GM19239 (cell line): ENCODE measurements around the gene CFAP299.
"Not testable (repeated sequence)": the region's sequence is repeated elsewhere in the genome, so short reads cannot be mapped to it uniquely, and the experiment has no call there.

ENCODE experiments used
- DNase-seq: peaks from one replicate; pipeline ENCODE4 v3.0.0; 2011; ENCODE audit warnings: low spot score; ENCODE audit not compliant: insufficient read length
- FAIRE-seq: peaks from 2 replicates; lab custom pipeline; 2011; peaks lifted over from hg19 to GRCh38; lab: Jason Lieb, UNC

The CFAP299 gene

DNA sequence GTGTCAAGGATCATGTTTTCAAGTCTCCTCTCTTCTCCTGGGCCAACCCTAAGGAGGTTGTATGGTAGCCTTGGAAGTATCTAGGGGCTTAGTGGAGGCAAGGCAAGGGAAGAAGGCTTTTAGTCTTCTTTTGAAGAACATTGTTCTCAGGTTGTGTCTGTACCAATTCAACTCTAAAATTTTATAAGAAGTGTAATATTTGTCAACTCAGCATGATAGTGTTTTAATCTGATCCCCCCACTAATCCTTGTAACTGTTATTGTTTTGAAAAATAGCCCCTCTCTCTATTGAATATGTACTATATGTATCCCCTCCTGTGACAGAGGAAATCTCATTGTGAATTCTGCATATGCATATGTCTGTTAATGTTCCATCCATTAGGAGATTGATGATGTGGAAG lies 345.4 kb downstream of the CFAP299 start:
- FAIRE-seq (no peak), DNase-seq (no peak)

DNA sequence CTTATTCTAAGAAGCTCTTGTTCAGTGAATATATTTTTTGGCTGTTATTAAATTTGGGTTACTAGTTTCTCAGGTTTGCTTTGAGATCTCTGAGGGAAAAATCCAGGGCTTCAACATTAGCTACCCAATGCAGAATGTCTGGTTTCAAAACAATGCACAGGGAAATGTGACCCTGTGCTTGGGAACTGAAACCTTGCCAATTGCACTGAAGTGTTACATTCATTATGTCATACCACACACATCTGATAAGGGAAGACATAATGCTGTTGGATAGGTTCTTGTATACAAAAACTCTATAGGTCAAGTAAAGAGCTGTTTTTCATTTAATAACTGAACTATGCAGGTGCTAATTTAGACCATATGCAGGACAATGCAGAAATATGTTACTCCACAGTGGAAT lies 349.7 kb downstream of the CFAP299 start:
- no peak for DNase-seq
- FAIRE-seq = no peak

DNA sequence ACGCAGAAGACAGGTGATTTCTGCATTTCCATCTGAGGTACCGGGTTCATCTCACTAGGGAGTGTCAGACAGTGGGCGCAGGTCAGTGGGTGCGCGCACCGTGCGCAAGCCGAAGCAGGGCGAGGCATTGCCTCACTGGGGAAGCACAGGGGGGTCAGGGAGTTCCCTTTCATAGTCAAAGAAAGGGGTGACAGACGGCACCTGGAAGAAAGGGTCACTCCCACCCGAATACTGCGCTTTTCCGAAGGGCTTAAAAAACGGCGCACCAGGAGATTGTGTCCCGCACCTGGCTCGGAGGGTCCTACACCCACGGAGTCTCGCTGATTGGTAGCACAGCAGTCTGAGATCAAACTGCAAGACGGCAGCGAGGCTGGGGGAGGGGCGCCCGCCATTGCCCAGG lies 352.2 kb downstream of the CFAP299 start:
- DNase-seq, FAIRE-seq: not testable (repeated sequence)

DNA sequence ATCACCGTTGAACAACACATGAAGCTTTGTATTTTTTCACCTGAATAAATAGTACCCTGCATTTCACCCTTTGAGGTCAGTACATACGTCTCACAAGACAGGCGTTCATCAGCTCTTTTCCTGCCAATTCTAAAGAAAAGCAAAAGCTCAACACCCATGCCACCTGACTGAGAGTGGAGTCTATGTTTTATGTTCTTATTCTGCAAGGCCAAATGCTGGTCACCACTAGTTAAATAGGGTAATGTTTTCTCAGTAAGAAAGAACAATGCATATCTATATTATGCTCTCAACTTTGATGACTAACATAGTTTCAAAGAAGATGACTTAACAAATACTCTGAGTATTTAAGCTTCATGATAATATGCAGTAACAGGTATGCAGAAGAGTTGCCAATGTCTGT lies 358.6 kb downstream of the CFAP299 start:
- no peak for FAIRE-seq

DNA sequence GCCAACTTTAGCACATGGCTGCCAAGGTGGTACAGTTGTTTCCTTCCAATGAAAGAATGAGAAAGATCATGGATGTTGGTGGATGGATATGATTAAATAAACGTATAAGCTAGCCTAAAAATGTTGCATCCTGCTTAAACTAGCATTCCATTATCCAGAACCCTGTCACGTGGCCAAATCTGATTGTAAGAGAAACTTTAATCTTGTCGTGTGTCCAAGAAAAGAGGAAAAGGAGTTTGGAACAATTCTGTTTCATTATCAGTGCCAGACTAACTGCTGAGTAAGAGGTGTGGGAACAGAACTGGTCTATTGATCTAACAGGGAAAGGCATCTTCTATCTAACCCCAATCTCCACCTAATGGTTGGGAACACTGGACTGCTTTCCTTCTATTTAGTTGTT lies 369.8 kb downstream of the CFAP299 start:
- DNase-seq (no peak), FAIRE-seq (no peak)

More for the DNA sequence above, 358.6 kb downstream of the CFAP299 start:
- DNase-seq = no peak

DNA sequence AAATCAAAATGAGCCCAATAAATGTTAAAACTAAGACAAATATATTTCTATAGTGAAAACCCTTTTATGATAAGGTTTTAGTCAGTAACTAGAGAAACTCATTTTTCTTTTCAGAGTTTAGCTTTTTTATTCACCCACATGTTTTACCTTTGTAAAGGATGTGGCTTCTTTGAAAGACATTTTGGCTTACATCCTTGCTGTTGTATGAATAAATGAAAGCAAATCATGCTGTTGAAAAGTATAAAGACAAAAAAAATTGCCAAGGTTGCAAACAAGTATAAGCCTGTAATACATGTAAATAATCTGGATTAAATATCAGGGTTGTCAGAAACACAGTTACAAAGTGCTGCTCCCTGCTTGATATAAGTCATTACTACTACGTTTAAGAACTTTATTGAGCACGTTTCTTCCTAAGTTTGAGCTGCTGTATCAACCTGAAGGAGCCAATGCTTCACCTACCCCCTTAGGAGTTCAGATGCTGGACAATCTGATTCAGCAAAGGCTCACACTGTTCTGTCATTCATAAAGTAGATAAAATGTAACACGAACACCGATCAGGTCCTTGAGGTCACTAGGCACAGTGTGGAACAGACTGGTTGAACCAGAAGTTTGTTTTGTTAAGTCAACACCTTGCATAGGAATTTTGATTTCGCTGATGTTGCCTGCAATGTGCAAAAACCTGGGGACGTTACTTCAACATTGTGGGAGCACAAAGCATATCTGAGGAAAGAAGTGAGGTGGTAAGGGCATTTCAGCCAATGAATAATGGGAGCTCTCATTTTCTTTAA lies 373.7 kb downstream of the CFAP299 start:
- FAIRE-seq (no peak), DNase-seq (no peak)

DNA sequence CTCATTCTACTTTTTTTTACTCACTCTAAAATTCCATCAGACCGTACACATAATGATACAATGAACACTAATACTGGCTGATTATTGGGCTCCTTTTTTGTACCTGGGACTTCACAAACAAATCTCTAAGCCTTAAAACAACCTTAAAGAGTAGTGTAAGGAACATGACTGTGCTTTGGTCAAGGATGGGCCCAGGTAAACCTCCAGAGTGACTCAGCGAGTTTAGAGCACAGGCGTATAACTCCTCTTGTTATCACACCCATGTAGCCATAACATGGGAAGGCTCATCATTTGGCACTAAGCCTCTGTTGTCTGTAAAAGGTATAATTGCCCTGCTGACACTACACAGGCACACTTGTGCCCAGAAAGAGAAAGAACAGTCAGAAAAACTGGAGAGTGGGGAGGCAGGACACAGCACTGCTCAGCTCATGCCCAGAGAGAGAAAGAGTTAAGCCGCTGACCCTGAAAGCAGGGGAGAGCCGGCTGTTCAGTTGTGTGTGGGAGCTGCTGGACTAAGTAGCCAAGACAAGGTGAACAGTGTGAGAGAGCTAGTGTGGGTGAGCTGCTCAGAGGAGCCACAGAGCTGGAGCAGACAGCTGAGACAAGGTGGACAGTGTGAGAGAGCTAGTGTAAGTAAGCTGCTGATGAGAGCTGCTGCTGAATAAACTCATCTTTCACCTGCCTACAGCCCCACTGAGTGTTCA lies 375.4 kb downstream of the CFAP299 start:
- FAIRE-seq = no peak
- DNase-seq = no peak

DNA sequence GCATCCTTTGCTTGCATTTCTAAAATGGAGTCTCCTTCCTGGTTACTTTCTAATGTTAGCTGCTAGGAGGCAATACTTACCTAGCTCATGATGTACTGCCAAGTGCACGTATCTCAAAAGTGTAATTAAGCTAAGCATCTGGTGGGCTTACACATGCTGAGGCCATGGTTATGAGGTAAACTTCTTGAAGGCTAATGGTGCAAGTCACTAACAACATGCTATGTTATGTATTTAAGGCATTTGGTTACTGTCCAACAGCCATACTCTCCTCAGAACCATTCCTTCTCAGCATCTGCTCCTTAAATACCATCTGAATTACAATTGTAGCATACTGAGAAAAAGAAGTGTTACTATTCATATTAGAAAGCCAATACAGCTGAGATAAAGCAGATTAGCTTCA lies 376.4 kb downstream of the CFAP299 start:
- DNase-seq (no peak), FAIRE-seq (no peak)

DNA sequence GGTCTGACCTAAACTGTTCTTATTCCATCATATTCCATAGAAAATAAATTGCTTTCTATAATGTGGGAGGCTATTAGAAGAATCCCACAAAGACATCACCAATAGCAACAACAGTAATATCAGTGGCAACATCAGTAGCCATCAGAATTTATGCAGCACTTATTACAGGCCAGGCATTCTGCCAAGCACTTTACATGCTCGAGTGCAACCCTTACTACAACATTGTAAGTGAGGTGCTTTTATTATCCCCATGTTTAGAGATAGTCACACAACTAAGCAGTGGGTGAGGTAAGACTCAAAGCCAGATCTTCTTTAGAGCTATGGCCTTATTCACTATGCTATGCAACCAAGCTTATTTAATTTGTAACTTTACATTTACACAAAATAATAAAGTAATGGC lies 377.9 kb downstream of the CFAP299 start:
- FAIRE-seq (no peak), DNase-seq (no peak)

DNA sequence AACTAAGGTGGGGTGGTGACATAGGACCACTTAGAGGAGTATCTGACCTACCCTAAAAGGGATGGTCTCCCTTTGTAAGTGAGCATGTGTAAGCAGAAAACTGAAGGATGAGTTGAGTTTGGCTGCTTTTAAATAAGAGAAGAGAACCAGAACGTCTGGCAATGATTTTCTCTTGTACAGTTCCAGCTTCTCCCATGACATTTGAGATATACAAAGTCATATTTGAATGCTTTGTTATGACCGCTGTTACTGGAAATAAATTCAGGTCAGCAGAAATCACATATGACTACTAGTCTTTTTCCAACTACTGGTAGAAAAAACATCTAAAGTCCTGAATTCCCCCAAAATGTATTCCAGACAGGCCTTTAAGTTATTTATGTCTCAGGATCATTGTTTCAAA lies 381.7 kb downstream of the CFAP299 start:
- FAIRE-seq = no peak
- no peak for DNase-seq

DNA sequence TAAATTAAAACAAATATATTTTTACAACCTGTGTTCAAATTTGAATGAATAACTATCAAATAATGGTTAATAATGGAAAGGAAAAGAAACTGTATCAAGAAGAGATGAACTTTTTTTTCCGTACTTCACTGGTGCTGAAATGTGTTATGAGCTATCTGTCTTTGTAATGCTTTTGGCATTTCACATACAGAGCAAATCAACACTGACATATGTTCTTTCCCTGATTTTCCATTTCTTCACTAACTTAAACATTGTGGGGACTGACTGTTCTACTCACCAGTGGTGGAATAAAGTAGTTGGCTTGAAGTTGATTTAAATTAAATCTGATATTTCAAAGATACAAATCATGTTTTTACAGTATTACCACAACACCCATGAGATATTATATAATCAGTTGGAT lies 390.9 kb downstream of the CFAP299 start:
- FAIRE-seq (no peak), DNase-seq (no peak)

DNA sequence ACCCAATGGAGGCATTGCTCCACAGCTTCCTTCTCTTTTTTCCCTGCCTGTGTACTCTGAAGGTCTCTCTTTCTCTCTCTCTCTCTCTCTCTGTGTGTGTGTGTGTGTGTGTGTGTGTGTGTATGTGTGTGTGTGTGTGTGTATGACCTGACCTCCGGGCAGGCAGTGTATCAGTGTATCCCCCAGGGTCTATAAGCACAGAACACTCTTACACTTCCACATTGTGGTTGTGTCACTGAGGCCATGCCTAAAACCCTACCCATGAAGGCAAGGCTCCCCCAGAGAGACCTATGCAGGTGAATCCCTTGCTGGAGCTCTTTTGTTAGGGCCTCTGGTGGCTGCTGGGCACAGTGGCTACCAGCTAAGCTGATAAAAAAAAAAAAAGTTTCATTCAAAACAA lies 394.6 kb downstream of the CFAP299 start:
- FAIRE-seq = no peak
- no peak for DNase-seq

DNA sequence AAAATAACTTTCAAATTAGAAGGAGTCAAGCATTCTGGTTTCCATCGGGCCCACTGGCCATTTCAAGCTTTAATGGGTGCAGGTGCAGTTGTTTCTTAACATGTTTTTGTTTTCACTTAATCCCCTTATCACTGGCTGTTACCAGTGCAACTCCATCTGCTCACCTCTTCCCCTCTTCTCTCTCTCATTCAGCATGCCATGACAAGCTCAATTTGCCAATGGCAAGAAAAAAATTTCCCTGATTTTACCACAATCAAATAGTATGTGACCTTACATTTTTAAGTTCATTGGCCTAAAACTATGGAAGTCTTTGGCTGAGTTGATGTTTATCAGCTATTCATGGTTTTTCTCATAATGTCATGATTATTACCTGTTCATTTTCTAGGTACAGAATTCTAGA lies 395.9 kb downstream of the CFAP299 start:
- DNase-seq (no peak), FAIRE-seq (no peak)

DNA sequence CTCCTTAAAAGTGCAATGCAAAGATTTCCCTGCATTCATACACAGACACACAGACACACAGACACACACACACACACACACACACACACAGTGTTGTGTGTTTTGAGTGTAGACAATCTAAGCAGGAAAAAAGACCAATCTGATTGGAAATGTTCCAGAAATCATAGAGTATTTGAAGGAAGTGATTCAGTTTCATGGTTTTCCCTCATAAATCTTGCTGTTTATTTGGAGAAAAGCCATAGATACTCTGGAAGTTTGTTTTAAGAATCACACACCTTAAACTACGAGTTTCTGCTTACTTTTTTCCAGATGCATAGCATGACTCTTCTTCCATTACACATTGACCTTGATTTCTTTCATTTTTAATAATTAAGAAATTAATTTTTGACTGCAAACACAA lies 396.5 kb downstream of the CFAP299 start:
- FAIRE-seq (no peak), DNase-seq (no peak)

DNA sequence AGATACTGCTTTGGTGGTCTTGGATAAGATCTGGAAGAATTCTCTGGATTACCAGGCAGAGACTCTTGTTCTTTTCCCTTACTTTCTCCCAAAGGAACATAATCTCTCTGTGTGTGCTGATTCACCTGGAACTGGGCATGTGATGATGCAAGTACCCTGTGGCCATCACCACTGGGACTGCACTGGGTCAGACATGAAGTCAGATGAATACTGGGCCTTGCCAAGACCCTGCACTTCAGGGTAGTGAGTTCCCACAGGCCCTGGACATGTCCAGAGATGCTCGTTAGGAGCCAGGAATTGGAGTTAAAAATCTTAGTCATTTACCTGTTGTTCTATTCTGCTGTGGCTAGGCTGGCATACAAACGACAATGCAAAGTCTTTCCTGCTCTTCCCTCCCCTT lies 404.8 kb downstream of the CFAP299 start:
- DNase-seq (no peak), FAIRE-seq (no peak)

DNA sequence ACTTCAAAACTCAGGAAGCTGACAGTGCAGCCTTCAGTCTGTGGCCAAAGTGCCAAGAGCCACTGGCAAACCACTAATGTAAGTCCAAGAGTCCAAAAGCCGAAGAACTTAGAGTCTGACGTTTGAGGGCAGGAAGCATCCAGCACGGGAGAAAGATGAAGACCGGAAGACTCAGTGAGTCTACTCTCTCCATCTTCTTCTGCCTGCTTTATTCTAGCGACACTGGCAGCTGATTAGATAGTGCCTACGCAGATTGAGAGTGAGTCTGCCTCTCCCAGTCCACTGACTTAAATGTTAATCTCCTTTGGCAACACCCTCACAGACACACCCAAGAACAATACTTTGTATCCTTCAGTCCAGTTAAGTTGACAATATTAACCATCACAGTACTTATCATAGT lies 414.0 kb downstream of the CFAP299 start:
- not testable (repeated sequence) for DNase-seq, FAIRE-seq

DNA sequence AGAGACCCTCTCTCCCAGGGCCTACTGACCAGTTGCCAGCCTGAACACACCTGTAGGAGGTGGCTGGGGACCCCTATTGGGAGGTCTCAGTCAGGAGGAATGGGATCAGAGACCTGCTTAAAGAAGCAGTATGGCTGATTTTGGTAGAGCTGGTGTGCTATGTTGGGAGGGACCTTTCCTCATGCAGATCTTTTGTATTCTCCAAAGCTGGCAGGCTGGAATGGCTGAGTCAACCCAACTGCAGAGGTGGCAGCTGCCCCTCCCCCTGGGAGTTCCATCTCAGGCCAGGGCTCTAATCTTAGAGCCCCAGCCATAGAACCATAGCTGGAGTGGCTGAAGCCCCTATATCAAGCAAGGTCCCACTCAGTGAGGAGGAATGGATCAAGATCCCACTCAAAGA lies 415.7 kb downstream of the CFAP299 start:
- DNase-seq (no peak), FAIRE-seq (no peak)

DNA sequence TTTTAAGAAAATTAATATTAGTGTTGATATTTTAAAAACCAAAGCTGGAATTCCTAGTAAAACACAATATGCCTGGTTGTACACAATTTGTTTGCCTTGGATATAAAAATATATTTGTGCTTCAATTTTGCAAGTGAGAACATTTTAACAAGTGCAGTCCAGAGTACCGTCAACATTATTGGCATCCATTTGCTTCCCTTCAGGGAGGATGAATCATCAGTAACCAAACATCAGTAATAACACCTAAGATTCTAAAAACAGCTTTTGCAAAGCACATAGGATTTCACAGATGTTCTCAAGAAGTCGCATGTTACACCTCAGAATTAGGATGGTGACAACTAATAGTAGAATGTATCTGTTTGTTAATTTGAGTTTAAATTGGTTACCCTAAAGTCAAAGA lies 432.4 kb downstream of the CFAP299 start:
- FAIRE-seq (no peak), DNase-seq (no peak)

DNA sequence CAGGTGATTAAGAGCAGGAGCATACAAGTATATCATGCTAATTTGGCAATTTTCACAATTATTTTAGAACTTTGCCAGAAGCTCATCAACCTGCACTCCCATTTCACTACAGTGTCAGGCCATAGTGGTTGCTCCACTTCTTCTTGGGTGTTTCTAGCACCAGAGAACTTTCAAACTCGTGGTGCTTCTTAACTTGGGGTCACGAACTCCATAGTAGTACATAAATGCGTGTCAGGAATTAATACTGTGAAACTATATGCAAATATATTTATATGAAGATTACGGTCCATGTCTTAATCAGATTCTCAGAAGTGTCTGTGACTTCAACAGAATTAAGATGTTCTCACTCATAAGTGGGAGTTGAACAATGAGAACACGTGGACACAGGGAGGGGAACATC lies 440.6 kb downstream of the CFAP299 start:
- FAIRE-seq (no peak), DNase-seq (no peak)

DNA sequence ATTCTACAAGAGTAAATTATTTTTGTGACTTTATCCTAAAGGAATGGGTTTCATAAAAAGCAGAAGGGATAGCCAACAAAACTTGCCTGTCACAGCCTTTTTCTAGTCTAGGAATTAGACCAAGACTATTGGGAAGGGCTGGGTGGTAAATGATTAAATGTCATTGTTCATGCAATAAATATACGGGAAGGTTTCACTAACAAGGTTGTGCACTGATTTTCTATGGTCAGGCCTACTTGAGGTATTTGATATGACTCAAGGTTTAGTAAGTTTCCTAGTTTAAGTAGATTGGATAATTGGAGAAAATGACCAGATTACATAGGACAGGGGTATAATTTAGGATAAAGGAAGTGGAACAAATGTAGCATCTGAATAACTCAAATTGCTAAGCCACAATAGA lies 445.9 kb downstream of the CFAP299 start:
- no peak for DNase-seq
- FAIRE-seq = no peak

DNA sequence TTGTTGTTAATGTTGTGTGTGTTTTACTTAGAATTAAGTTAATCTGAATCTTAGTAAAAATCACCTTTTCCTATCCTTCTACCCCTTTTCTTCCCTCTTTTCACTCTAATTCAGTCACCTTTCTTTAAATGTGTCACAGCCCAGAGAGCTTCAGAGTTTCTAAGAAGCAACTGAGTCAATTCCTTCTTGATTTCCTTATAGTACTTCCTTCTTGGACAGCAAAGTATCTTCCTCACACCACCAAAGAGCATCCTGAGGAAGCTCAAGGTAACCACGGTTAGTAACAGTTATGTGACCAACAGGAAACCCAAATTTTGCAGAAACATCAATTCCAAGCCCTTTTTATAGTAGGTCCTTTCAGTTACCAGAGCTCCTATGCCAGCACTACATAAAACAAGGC lies 451.8 kb downstream of the CFAP299 start:
- DNase-seq = no peak
- FAIRE-seq = no peak

DNA sequence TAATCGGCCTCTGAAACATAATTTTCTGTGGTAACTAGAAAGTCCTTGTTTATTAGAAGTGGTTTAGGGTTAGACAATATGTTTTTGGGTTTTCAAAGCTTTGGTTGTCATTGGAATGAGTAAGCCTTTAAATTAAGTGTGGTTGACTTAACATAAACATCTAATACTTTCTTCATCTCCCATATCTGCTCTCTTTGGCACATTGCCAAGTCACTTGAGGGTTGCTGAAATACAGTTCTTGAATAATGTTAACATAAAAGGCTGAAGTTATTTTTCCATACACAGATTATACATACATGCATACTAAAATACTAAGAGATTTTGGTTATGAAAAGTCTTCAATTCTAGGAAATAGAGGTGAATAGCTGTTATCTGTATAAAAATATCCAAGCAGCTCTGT lies 453.3 kb downstream of the CFAP299 start:
- FAIRE-seq (no peak), DNase-seq (no peak)
